ENCODE results near the gene TBC1D7. TPM values are rescaled to one million over a fixed set of nuclear protein-coding genes. Genes with fewer than 3 reads are reported as not detected.

The TBC1D7 gene
- total RNA-seq, 1 experiment from 2014 or later: 44.9 TPM

- ATAC-seq: peak; percentile 70
- Mint-ChIP-seq H3K9me3 (no peaks in the 10 kb centered on the region), H3K4me1 (peaks cover 44% of the 10 kb centered on the region), H3K27me3 (ENCODE audit: low read depth) (no peaks in the 10 kb centered on the region; the same call in 1 of the 2 replicates), H3K4me3 (no peak overlapping the region), H3K36me3 (no peaks in the 10 kb centered on the region), H3K27ac (peak overlapping the region; percentile 69; the same call in 1 of the 2 replicates)
- peak; percentile 28 for DNase-seq (ENCODE audit: low spot score)
- CTCF ChIA-PET: interaction anchor here (1.2 to 1.6 kb wide), 4 partner anchors 10 to 267 kb away, joined by 3 to 8 read pairs (median 4); no protein-coding TSS in a partner anchor
- POLR2A ChIA-PET: interaction anchor here (0.7 kb wide), 1 partner anchor 29 kb away, joined by 3 read pairs; the partner anchor contains the start of gene TBC1D7
- TF ChIP-seq ZNF121 (CRISPR knock-in tag; IDR thresholded peaks at IDR 0.05): no peak
- no peak for TF ChIP-seq STAT6 (CRISPR knock-in tag; conservative IDR thresholded peaks at IDR 0.05; ENCODE audit: low read depth)
- TF ChIP-seq RORB (CRISPR knock-in tag; IDR thresholded peaks at IDR 0.05): no peak
- TF ChIP-seq IRF2 (CRISPR knock-in tag; IDR thresholded peaks at IDR 0.05; ENCODE audit: borderline replicate concordance, low read depth): no peak
- no peak for TF ChIP-seq USF2 (CRISPR knock-in tag; IDR thresholded peaks at IDR 0.05)
- no peak for TF ChIP-seq ZNF532 (CRISPR knock-in tag; IDR thresholded peaks at IDR 0.05; ENCODE audit: borderline replicate concordance)
- no peak for TF ChIP-seq ATF2 (CRISPR knock-in tag; IDR thresholded peaks at IDR 0.05; ENCODE audit: borderline replicate concordance, low read depth)
- TF ChIP-seq SP1 (CRISPR knock-in tag; conservative IDR thresholded peaks at IDR 0.05): no peak
- TF ChIP-seq IRF1 (CRISPR knock-in tag; IDR thresholded peaks at IDR 0.05): no peak
- no peak for TF ChIP-seq ELF4 (CRISPR knock-in tag; IDR thresholded peaks at IDR 0.05; ENCODE audit: low read depth)
- TF ChIP-seq GABPB1 (CRISPR knock-in tag; IDR thresholded peaks at IDR 0.05): no peak
- no peak for TF ChIP-seq ZNF317 (CRISPR knock-in tag; IDR thresholded peaks at IDR 0.05; ENCODE audit: borderline replicate concordance, low read depth)
- TF ChIP-seq E2F4 (CRISPR knock-in tag; IDR thresholded peaks at IDR 0.05; ENCODE audit: borderline replicate concordance, low read depth): no peak
- no peak for TF ChIP-seq JUN (CRISPR knock-in tag; IDR thresholded peaks at IDR 0.05)
Observed at GRCh38 chr6:13357551-13358075, 29.3 kb upstream of the TBC1D7 start.

Measured in WTC11 (cell line).